T-helper 2 cell treated with Interferon-gamma antibody and Interleukin-4, amounts not matched to agents 5 μg/mL and 100 μg/mL, for 36 hours (primary cell): ENCODE measurements around the gene HLCS.
"Not testable (repeated sequence)": the region's sequence is repeated elsewhere in the genome, so short reads cannot be mapped to it uniquely, and the experiment has no call there.

Source experiments
- DNase-seq: peaks from one replicate; pipeline ENCODE4 v3.0.0; 2021; ENCODE audit warnings: low spot score
- H3K27ac Mint-ChIP-seq: one replicate; pipeline ENCODE4 v1.8.0; 2021; ENCODE audit warnings: mild to moderate bottlenecking, mixed read lengths
- H3K27me3 Mint-ChIP-seq: one replicate; pipeline ENCODE4 v1.8.0; 2021; ENCODE audit warnings: low read depth, mixed read lengths
- H3K36me3 Mint-ChIP-seq: one replicate; pipeline ENCODE4 v1.8.0; 2021; ENCODE audit warnings: low read depth, mixed read lengths
- H3K4me1 Mint-ChIP-seq: one replicate; pipeline ENCODE4 v1.8.0; 2021; ENCODE audit warnings: low read depth, mixed read lengths
- H3K4me3 Mint-ChIP-seq: one replicate; pipeline ENCODE4 v1.8.0; 2022; ENCODE audit warnings: mild to moderate bottlenecking, moderate library complexity, mixed read lengths
- H3K9me3 Mint-ChIP-seq: one replicate; pipeline ENCODE4 v1.8.0; 2021; ENCODE audit warnings: mixed read lengths

The HLCS gene

GRCh38 chr21:36952331-36952730 is 14.1 kb downstream of the HLCS start:
- H3K4me1 Mint-ChIP-seq, H3K27me3 Mint-ChIP-seq, H3K9me3 Mint-ChIP-seq, H3K4me3 Mint-ChIP-seq, H3K27ac Mint-ChIP-seq, DNase-seq: not testable (repeated sequence)
- H3K36me3 Mint-ChIP-seq = peaks cover 21% of the 10 kb centered on the region

GRCh38 chr21:36949171-36950141 is 17.0 kb downstream of the HLCS start:
- Mint-ChIP-seq H3K27me3 (no peaks in the 10 kb centered on the region), H3K4me3 (no peak overlapping the region), H3K9me3 (no peaks in the 10 kb centered on the region), H3K4me1 (no peaks in the 10 kb centered on the region), H3K36me3 (peaks cover 17% of the 10 kb centered on the region), H3K27ac (no peak overlapping the region)
- no peak for DNase-seq

- no peaks in the 10 kb centered on the region for H3K27me3 Mint-ChIP-seq
- H3K36me3 Mint-ChIP-seq = peaks cover 17% of the 10 kb centered on the region
- no peaks in the 10 kb centered on the region for H3K4me1 Mint-ChIP-seq
- no peak overlapping the region for H3K4me3 Mint-ChIP-seq
- no peaks in the 10 kb centered on the region for H3K9me3 Mint-ChIP-seq
- no peak overlapping the region for H3K27ac Mint-ChIP-seq
- no peak for DNase-seq
Observed at GRCh38 chr21:36948686-36949085, 17.8 kb downstream of the HLCS start.

- Mint-ChIP-seq H3K4me3 (no peak overlapping the region), H3K9me3 (no peaks in the 10 kb centered on the region), H3K27me3 (no peaks in the 10 kb centered on the region), H3K4me1 (no peaks in the 10 kb centered on the region), H3K36me3 (peaks cover 16% of the 10 kb centered on the region), H3K27ac (no peak overlapping the region)
- no peak for DNase-seq
Observed at GRCh38 chr21:36946949-36947356, 19.5 kb downstream of the HLCS start.

GRCh38 chr21:36945496-36946138 is 20.9 kb downstream of the HLCS start:
- no peaks in the 10 kb centered on the region for H3K9me3 Mint-ChIP-seq
- peaks cover 16% of the 10 kb centered on the region for H3K36me3 Mint-ChIP-seq
- no peak overlapping the region for H3K27ac Mint-ChIP-seq
- no peak for DNase-seq
- H3K4me3 Mint-ChIP-seq = no peak overlapping the region
- H3K4me1 Mint-ChIP-seq = no peaks in the 10 kb centered on the region
- no peaks in the 10 kb centered on the region for H3K27me3 Mint-ChIP-seq

GRCh38 chr21:36936361-36937135 is 29.9 kb downstream of the HLCS start:
- Mint-ChIP-seq H3K27ac (no peak overlapping the region), H3K4me3 (no peak overlapping the region), H3K4me1 (peaks cover 1% of the 10 kb centered on the region), H3K27me3 (no peaks in the 10 kb centered on the region), H3K36me3 (peaks cover 7% of the 10 kb centered on the region), H3K9me3 (no peaks in the 10 kb centered on the region)
- DNase-seq = no peak

GRCh38 chr21:36934864-36935420 is 31.5 kb downstream of the HLCS start:
- Mint-ChIP-seq H3K4me1 (peaks cover 1% of the 10 kb centered on the region), H3K27me3 (no peaks in the 10 kb centered on the region), H3K9me3 (no peaks in the 10 kb centered on the region), H3K27ac (no peak overlapping the region), H3K4me3 (no peak overlapping the region), H3K36me3 (peaks cover 10% of the 10 kb centered on the region)
- DNase-seq = no peak

GRCh38 chr21:36932161-36932816 is 34.2 kb downstream of the HLCS start:
- H3K27me3 Mint-ChIP-seq = no peaks in the 10 kb centered on the region
- peaks cover 1% of the 10 kb centered on the region for H3K4me1 Mint-ChIP-seq

GRCh38 chr21:36929622-36930021 is 36.8 kb downstream of the HLCS start:
- Mint-ChIP-seq H3K27me3 (no peaks in the 10 kb centered on the region), H3K9me3 (no peaks in the 10 kb centered on the region), H3K27ac (no peak overlapping the region), H3K4me3 (no peak overlapping the region), H3K4me1 (no peaks in the 10 kb centered on the region), H3K36me3 (peaks cover 9% of the 10 kb centered on the region)
- DNase-seq = no peak

More at GRCh38 chr21:36932161-36932816, 34.2 kb downstream of the HLCS start:
- H3K36me3 Mint-ChIP-seq = peaks cover 11% of the 10 kb centered on the region
- H3K27ac Mint-ChIP-seq = no peak overlapping the region
- no peaks in the 10 kb centered on the region for H3K9me3 Mint-ChIP-seq
- no peak overlapping the region for H3K4me3 Mint-ChIP-seq
- DNase-seq = no peak

GRCh38 chr21:36928960-36929359 is 37.5 kb downstream of the HLCS start:
- Mint-ChIP-seq H3K27ac (no peak overlapping the region), H3K36me3 (peaks cover 9% of the 10 kb centered on the region), H3K4me3 (no peak overlapping the region), H3K4me1 (no peaks in the 10 kb centered on the region), H3K27me3 (no peaks in the 10 kb centered on the region), H3K9me3 (no peaks in the 10 kb centered on the region)
- DNase-seq = no peak

- H3K4me1 Mint-ChIP-seq = no peaks in the 10 kb centered on the region
- no peak overlapping the region for H3K4me3 Mint-ChIP-seq
- H3K36me3 Mint-ChIP-seq = peaks cover 9% of the 10 kb centered on the region
- H3K27ac Mint-ChIP-seq = no peak overlapping the region
- no peaks in the 10 kb centered on the region for H3K9me3 Mint-ChIP-seq
- no peaks in the 10 kb centered on the region for H3K27me3 Mint-ChIP-seq
- DNase-seq = peak; percentile 33
Observed at GRCh38 chr21:36927719-36928117, 38.8 kb downstream of the HLCS start.

- peaks cover 9% of the 10 kb centered on the region for H3K36me3 Mint-ChIP-seq
- H3K9me3 Mint-ChIP-seq = no peaks in the 10 kb centered on the region
- no peaks in the 10 kb centered on the region for H3K27me3 Mint-ChIP-seq
- DNase-seq = no peak
- no peaks in the 10 kb centered on the region for H3K4me1 Mint-ChIP-seq
- H3K27ac Mint-ChIP-seq = no peak overlapping the region
- H3K4me3 Mint-ChIP-seq = no peak overlapping the region
Observed at GRCh38 chr21:36926989-36927718, 39.3 kb downstream of the HLCS start.

GRCh38 chr21:36923270-36923669 is 43.2 kb downstream of the HLCS start:
- H3K36me3 Mint-ChIP-seq = peaks cover 3% of the 10 kb centered on the region
- H3K27me3 Mint-ChIP-seq = no peaks in the 10 kb centered on the region
- no peaks in the 10 kb centered on the region for H3K9me3 Mint-ChIP-seq
- no peak overlapping the region for H3K4me3 Mint-ChIP-seq
- no peaks in the 10 kb centered on the region for H3K4me1 Mint-ChIP-seq
- no peak overlapping the region for H3K27ac Mint-ChIP-seq
- no peak for DNase-seq
